HepG2 (cell line): Measurements from ENCODE around the gene ENO1. TPM values are rescaled to one million over a fixed set of nuclear protein-coding genes. Genes with fewer than 3 reads are reported as not detected.
A peak's percentile ranks its signal among the peaks of the same experiment; 100 is the strongest.

Experiments used
- ASH2L ChIP-seq: fragments of 300-600, 200-600 bp; sonication (generic); IDR thresholded peaks from 2 replicates; pipeline ENCODE4 v1.7.0; 2017; ENCODE audit warnings: low read depth, mild to moderate bottlenecking, moderate library complexity, mixed read lengths, low read length; ENCODE audit not compliant: insufficient read length
- BCL3 ChIP-seq: sonication (generic); formaldehyde crosslinking; IDR thresholded peaks from 2 replicates; pipeline ENCODE4 v1.5.1; 2020; ENCODE audit warnings: mild to moderate bottlenecking, missing genetic modification reagents, moderate library complexity
- DNMT1 ChIP-seq: sonication (generic); formaldehyde crosslinking; IDR thresholded peaks from 2 replicates; pipeline ENCODE4 v1.5.1; 2020; ENCODE audit warnings: mild to moderate bottlenecking, missing genetic modification reagents
- FOXA3 ChIP-seq: IDR thresholded peaks from 2 replicates; pipeline ENCODE4 v1.6.1; 2016; ENCODE audit warnings: missing genetic modification reagents, missing compliant biosample characterization
- HNF4A ChIP-seq: sonication (generic); formaldehyde crosslinking; IDR thresholded peaks from 2 replicates; pipeline ENCODE4 v1.4.0; 2020; ENCODE audit warnings: missing genetic modification reagents
- KDM1A ChIP-seq: IDR thresholded peaks from 2 replicates; pipeline ENCODE4 v1.6.1; 2016; ENCODE audit warnings: missing compliant biosample characterization
- KDM4B ChIP-seq: sonication (generic); formaldehyde crosslinking; IDR thresholded peaks from 2 replicates; pipeline ENCODE4 v1.4.0; 2020; ENCODE audit warnings: missing genetic modification reagents
- MED1 ChIP-seq: sonication (generic); formaldehyde crosslinking; IDR thresholded peaks from 2 replicates; pipeline ENCODE4 v1.4.0; 2020; ENCODE audit warnings: missing genetic modification reagents
- MIER3 ChIP-seq: IDR thresholded peaks from 2 replicates; pipeline ENCODE4 v1.6.1; 2016; ENCODE audit warnings: missing compliant biosample characterization, borderline replicate concordance
- NKX3-1 ChIP-seq: sonication (generic); formaldehyde crosslinking; IDR thresholded peaks from 2 replicates; pipeline ENCODE4 v1.5.0; 2020; ENCODE audit warnings: missing genetic modification reagents
- PHF5A ChIP-seq: IDR thresholded peaks from one replicate; pipeline ENCODE4 v1.6.1; 2018; ENCODE audit warnings: low read depth, missing genetic modification reagents; ENCODE audit not compliant: unreplicated experiment
- PITX1 ChIP-seq: sonication (generic); formaldehyde crosslinking; IDR thresholded peaks from 2 replicates; pipeline ENCODE4 v1.5.1; 2020; ENCODE audit warnings: mild to moderate bottlenecking, missing genetic modification reagents
- PRPF4 ChIP-seq: fragments of 200-400 bp; formaldehyde crosslinking; IDR thresholded peaks from 2 replicates; pipeline ENCODE4 v1.6.1; 2016; ENCODE audit warnings: low read length, low read depth; ENCODE audit not compliant: poor library complexity, severe bottlenecking
- RFXANK ChIP-seq: IDR thresholded peaks from 2 replicates; pipeline ENCODE4 v1.6.1; 2016
- TARDBP ChIP-seq: sonication (generic); formaldehyde crosslinking; IDR thresholded peaks from 2 replicates; pipeline ENCODE4 v1.8.0; 2022; ENCODE audit warnings: mild to moderate bottlenecking, missing genetic modification reagents
- ZKSCAN5 ChIP-seq: sonication (generic); formaldehyde crosslinking; IDR thresholded peaks from 2 replicates; pipeline ENCODE4 v1.5.1; 2020; ENCODE audit warnings: mild to moderate bottlenecking, missing genetic modification reagents
- ZNF414 ChIP-seq: sonication (generic); formaldehyde crosslinking; IDR thresholded peaks from 2 replicates; pipeline ENCODE4 v1.5.0; 2020; ENCODE audit warnings: missing genetic modification reagents
- ZNF44 ChIP-seq: sonication (generic); formaldehyde crosslinking; IDR thresholded peaks from 2 replicates; pipeline ENCODE4 v1.5.1; 2020; ENCODE audit warnings: mild to moderate bottlenecking, missing genetic modification reagents
- ZNF543 ChIP-seq: sonication (generic); formaldehyde crosslinking; IDR thresholded peaks from 2 replicates; pipeline ENCODE4 v1.4.0; 2020; ENCODE audit warnings: mild to moderate bottlenecking, missing genetic modification reagents
- ZNF687 ChIP-seq: sonication (generic); formaldehyde crosslinking; IDR thresholded peaks from 2 replicates; pipeline ENCODE4 v1.5.1; 2020; ENCODE audit warnings: mild to moderate bottlenecking, missing genetic modification reagents, moderate library complexity
- ZNF749 ChIP-seq: sonication (generic); formaldehyde crosslinking; IDR thresholded peaks from 2 replicates; pipeline ENCODE4 v1.8.0; 2022; ENCODE audit warnings: mild to moderate bottlenecking, missing genetic modification reagents, moderate library complexity, borderline replicate concordance
- polyA plus RNA-seq, 8 experiments: library from polyadenylated mRNA; depleted of rRNA in 3 of 8; stranded (reverse) in 7 of 8; unstranded in 1 of 8; fragments of >200 nt; fragmentation: Illumina TruSeq in 4 of 8; extraction: Trizol in 4 of 8; gene quantifications; 2 replicates each; pipeline versions ENCODE4 v1.2.1 to v1.2.3, GENCODE V29; 2011 to 2016; ENCODE audit warnings: low read depth in 4 of 8, missing spikeins in 1 of 8, mixed read lengths in 1 of 8; ENCODE audit not compliant: insufficient read depth in 1 of 8
- total RNA-seq, 5 experiments: library from RNA; depleted of rRNA; stranded (reverse); fragments of >200 nt; fragmentation: Illumina TruSeq; extraction: Trizol; gene quantifications; 2 replicates each; pipeline ENCODE4 v1.2.3, GENCODE V29; 2016; ENCODE audit warnings: low read depth in 1 of 5
- TF ChIP-seq, protein P1 (sequence below): IDR thresholded peaks from 2 replicates; pipeline ENCODE4 v1.6.1; 2016; ENCODE audit warnings: low read depth

ENO1 gene
- total and polyA plus RNA-seq, 2 of the 13 experiments (the other 11 are each of a cell fraction or from before 2014, with no cell fraction given): 1,559 to 3,103 TPM

GRCh38 chr1:8856689-8857412 lies 21.6 kb downstream of the ENO1 start (continued):
- TF ChIP-seq ZNF687 (CRISPR knock-in tag) (peak; percentile 68), KDM1A (CRISPR knock-in tag) (no peak), ZNF414 (peak; percentile 28; the same call in 1 of the 2 replicates), ZNF749 (CRISPR knock-in tag) (no peak), ZNF44 (no peak), HNF4A (peak; percentile 80), NKX3-1 (CRISPR knock-in tag) (no peak), DNMT1 (CRISPR knock-in tag) (no peak), KDM4B (CRISPR knock-in tag) (no peak), ASH2L (peak; percentile 30), TARDBP (CRISPR knock-in tag) (no peak), PRPF4 (no peak), ZNF543 (CRISPR knock-in tag) (0 out of 2 replicates have a peak, but pooled peaks have one; percentile 36), RFXANK (CRISPR knock-in tag) (no peak), MED1 (CRISPR knock-in tag) (peak; percentile 56; the same call in 1 of the 2 replicates), MIER3 (CRISPR knock-in tag) (peak; percentile 28; the same call in 1 of the 2 replicates), FOXA3 (CRISPR knock-in tag) (peak; percentile 27; the same call in 1 of the 2 replicates), PHF5A (CRISPR knock-in tag) (no peak), PITX1 (CRISPR knock-in tag) (0 out of 2 replicates have a peak, but pooled peaks have one; percentile 35), ZKSCAN5 (no peak), BCL3 (CRISPR knock-in tag) (no peak)
- TF ChIP-seq, protein P1, sequence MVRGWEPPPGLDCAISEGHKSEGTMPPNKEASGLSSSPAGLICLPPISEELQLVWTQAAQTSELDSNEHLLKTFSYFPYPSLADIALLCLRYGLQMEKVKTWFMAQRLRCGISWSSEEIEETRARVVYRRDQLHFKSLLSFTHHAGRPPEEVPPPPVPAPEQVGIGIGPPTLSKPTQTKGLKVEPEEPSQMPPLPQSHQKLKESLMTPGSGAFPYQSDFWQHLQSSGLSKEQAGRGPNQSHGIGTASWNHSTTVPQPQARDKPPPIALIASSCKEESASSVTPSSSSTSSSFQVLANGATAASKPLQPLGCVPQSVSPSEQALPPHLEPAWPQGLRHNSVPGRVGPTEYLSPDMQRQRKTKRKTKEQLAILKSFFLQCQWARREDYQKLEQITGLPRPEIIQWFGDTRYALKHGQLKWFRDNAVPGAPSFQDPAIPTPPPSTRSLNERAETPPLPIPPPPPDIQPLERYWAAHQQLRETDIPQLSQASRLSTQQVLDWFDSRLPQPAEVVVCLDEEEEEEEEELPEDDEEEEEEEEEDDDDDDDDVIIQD: 0 out of 2 replicates have a peak, but pooled peaks have one; percentile 10
